Choroid plexus epithelial cell (primary cell): ENCODE measurements around the gene TMEM200A.
"Not testable (repeated sequence)": the region's sequence is repeated elsewhere in the genome, so short reads cannot be mapped to it uniquely, and the experiment has no call there.

Source experiments
- DNase-seq: peaks from one replicate; pipeline ENCODE4 v3.0.0-alpha.2; 2010; ENCODE audit warnings: low read depth
- H3K4me3 ChIP-seq: 2 replicates; pipeline ENCODE4 v1.5.1; 2011; ENCODE audit warnings: low read depth, mild to moderate bottlenecking, control low read depth, low read length, moderate library complexity
- CTCF ChIP-seq: conservative IDR thresholded peaks from 2 replicates; pipeline ENCODE4 v1.5.1; 2011; ENCODE audit warnings: low read depth, mild to moderate bottlenecking, control low read depth, inconsistent platforms, low read length, moderate library complexity

TMEM200A gene

GRCh38 chr6:130365166-130366106 lies at the start of gene TMEM200A:
TSS of gene TMEM200A (plus strand) at chr6:130366017. CDS start at chr6:130440423, 74,406 bp downstream.
- peak; percentile 73 for DNase-seq
- peak; percentile 71 for TF ChIP-seq CTCF
- H3K4me3 ChIP-seq = peak within 1 kb of the TSS; percentile 83

DNA sequence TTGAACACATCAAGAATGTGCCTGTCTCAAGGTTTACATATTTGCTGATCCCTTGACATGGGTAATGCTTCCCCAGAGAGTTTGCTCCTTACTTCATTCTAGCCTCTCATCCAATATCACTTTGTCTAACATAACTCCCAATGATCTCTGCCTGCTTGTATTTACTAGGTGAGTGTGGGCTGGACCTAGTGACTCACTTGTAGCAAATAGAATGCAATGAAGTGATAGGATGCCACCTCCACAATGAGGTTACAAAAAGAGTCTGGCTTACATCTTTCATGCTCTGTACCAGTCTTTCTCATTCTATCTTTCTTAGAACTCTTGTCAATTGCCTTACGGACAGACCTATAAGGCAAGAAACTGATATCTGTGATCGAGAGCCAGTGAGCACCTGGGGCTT lies 44.9 kb upstream of the TMEM200A start:
- H3K4me3 ChIP-seq = no peak overlapping the region
- no peak for TF ChIP-seq CTCF
- no peak for DNase-seq

- peak; percentile 92 for TF ChIP-seq CTCF
Measured at GRCh38 chr6:130322673-130323268, 43.0 kb upstream of the TMEM200A start.

GRCh38 chr6:130324657-130325056 lies 41.2 kb upstream of the TMEM200A start:
- no peak for TF ChIP-seq CTCF
- no peak overlapping the region for H3K4me3 ChIP-seq
- DNase-seq = peak; percentile 79

More at GRCh38 chr6:130322673-130323268, 43.0 kb upstream of the TMEM200A start:
- DNase-seq = peak; percentile 89
- no peak overlapping the region for H3K4me3 ChIP-seq

GRCh38 chr6:130326496-130326895 lies 39.3 kb upstream of the TMEM200A start:
- TF ChIP-seq CTCF = no peak
- H3K4me3 ChIP-seq = no peak overlapping the region
- no peak for DNase-seq

DNA sequence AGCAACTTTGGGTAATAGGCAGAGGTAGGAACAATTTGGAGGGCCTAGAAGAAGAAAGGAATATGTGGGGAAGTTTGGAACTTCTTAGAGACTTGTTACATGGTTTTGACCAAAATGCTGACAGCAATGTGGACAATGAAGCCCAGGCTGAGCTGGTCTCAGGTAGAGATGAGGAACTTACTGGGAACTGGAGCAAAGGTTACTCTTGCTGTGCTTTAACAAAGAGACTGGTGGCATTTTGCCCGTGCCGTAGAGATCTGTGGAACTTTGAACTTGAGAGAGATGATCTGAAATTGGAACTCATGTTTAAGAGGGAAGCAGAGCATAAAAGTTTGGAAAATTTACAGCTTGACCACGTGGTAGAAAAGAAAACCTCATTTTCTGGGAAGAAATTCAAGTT lies 28.3 kb upstream of the TMEM200A start:
- DNase-seq = no peak
- no peak for TF ChIP-seq CTCF
- no peak overlapping the region for H3K4me3 ChIP-seq

GRCh38 chr6:130346324-130346723 lies 19.5 kb upstream of the TMEM200A start:
- H3K4me3 ChIP-seq, DNase-seq: not testable (repeated sequence)
